ENCODE measurements around the gene PTPRM. TPM values are rescaled to one million over a fixed set of nuclear protein-coding genes. Genes with fewer than 3 reads are reported as not detected.

Gene PTPRM
- polyA plus RNA-seq, 1 donor (not counting 4 experiments of a cell fraction or from before 2014, with no cell fraction given), result 54.5 TPM

DNA sequence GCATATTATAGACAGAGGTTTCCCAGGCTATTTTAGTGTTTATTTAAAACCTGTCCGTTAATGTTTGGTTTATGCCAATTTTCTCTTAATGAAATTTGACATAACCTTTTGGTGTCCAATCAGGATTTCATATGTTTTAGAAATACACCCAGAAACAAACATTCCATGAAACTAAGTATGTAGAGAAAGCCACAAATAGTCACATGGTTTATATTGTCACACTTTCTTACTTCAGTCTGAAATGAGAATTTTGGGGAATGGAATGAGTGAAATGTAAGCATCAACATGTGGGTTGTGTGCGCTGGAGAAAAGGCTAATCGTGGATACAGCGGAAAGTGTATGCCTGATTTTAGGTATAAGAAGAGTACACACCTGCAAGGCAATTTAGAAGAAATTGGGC, 765.2 kb downstream of the PTPRM start:
- FAIRE-seq (no peak), DNase-seq (ENCODE audit: low read depth, low spot score) (no peak)
- Histone ChIP-seq H3K9ac (ENCODE audit: control insufficient read depth, extremely low read depth, insufficient read depth, low read length) (no peak overlapping the region), H3K27me3 (ENCODE audit: control insufficient read depth, extremely low read depth, insufficient read depth, low read length) (no peaks in the 10 kb centered on the region), H3K4me1 (ENCODE audit: control insufficient read depth, extremely low read depth, insufficient read depth, low read length) (no peaks in the 10 kb centered on the region), H3K9me3 (ENCODE audit: control insufficient read depth, low read depth, low read length) (no peaks in the 10 kb centered on the region), H3K79me2 (ENCODE audit: control insufficient read depth, insufficient read depth, low read length) (no peaks in the 10 kb centered on the region), H4K20me1 (ENCODE audit: control insufficient read depth, extremely low read depth, insufficient read depth, low read length) (no peaks in the 10 kb centered on the region), H3K27ac (ENCODE audit: control insufficient read depth, insufficient read depth, low read length) (no peak overlapping the region), H3K36me3 (ENCODE audit: control insufficient read depth in 2 of 2, extremely low read depth in 1 of 2, insufficient read depth in 2 of 2, low read length in 2 of 2) (no peaks in the 10 kb centered on the region), H3K9me1 (ENCODE audit: control insufficient read depth, extremely low read depth, insufficient read depth, low read length) (no peaks in the 10 kb centered on the region), H3K4me3 (ENCODE audit: control insufficient read depth in 2 of 3, extremely low read depth in 1 of 3, insufficient read depth in 2 of 3, low read depth in 1 of 3, low read length in 3 of 3) (no peak overlapping the region), H2AFZ (ENCODE audit: control insufficient read depth, low read length) (no peak overlapping the region), H3K4me2 (ENCODE audit: control insufficient read depth, extremely low read depth, insufficient read depth, low read depth, low read length) (no peak overlapping the region)
- TF ChIP-seq, protein P1, sequence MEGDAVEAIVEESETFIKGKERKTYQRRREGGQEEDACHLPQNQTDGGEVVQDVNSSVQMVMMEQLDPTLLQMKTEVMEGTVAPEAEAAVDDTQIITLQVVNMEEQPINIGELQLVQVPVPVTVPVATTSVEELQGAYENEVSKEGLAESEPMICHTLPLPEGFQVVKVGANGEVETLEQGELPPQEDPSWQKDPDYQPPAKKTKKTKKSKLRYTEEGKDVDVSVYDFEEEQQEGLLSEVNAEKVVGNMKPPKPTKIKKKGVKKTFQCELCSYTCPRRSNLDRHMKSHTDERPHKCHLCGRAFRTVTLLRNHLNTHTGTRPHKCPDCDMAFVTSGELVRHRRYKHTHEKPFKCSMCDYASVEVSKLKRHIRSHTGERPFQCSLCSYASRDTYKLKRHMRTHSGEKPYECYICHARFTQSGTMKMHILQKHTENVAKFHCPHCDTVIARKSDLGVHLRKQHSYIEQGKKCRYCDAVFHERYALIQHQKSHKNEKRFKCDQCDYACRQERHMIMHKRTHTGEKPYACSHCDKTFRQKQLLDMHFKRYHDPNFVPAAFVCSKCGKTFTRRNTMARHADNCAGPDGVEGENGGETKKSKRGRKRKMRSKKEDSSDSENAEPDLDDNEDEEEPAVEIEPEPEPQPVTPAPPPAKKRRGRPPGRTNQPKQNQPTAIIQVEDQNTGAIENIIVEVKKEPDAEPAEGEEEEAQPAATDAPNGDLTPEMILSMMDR (optimal IDR thresholded peaks at IDR 0.05 in 1 of 3, IDR thresholded peaks at IDR 0.05 in 1 of 3, conservative IDR thresholded peaks at IDR 0.05 in 1 of 3; ENCODE audit: extremely low read depth in 1 of 3, insufficient read depth in 2 of 3, low read length in 3 of 3), result no peak
- no peak for TF ChIP-seq EZH2 (IDR thresholded peaks at IDR 0.05; ENCODE audit: low read length)
- dilution Hi-C loops (cut with MboI; ENCODE audit: extremely low pct_ligation_motif_present, low sequenced_read_pairs), result no loop called here

DNA sequence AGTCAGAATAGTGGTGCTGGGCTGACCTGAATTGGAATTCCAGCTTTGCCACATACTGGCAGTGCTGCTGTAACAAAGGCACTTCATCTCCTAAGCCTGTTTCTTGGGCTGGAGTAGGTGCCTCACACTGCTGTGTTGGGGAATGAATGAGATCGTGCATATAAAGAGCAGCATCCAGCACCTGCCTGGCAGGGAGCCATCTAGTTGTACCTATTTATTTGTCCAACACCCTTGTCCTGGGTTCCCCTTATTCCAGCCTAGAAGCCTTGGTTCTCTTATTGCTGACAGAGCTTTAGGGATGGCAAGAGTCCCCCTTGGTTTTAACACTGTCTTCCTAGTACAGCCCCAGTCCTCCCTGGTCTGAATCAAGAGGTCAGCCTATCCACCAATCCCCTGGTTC, 766.8 kb downstream of the PTPRM start:
- H3K9me3 ChIP-seq (ENCODE audit: control insufficient read depth, low read depth, low read length), result no peaks in the 10 kb centered on the region
- no peaks in the 10 kb centered on the region for H3K79me2 ChIP-seq (ENCODE audit: control insufficient read depth, insufficient read depth, low read length)
- H3K4me1 ChIP-seq (ENCODE audit: control insufficient read depth, extremely low read depth, insufficient read depth, low read length), result no peaks in the 10 kb centered on the region
- H3K27ac ChIP-seq (ENCODE audit: control insufficient read depth, insufficient read depth, low read length), result no peak overlapping the region
- dilution Hi-C loops (cut with MboI; ENCODE audit: extremely low pct_ligation_motif_present, low sequenced_read_pairs), result no loop called here
- no peak overlapping the region for H2AFZ ChIP-seq (ENCODE audit: control insufficient read depth, low read length)
- FAIRE-seq (no peak), DNase-seq (ENCODE audit: low read depth, low spot score) (no peak)
- no peaks in the 10 kb centered on the region for H3K27me3 ChIP-seq (ENCODE audit: control insufficient read depth, extremely low read depth, insufficient read depth, low read length)
- H3K9ac ChIP-seq (ENCODE audit: control insufficient read depth, extremely low read depth, insufficient read depth, low read length), result no peak overlapping the region
- H3K36me3 ChIP-seq (ENCODE audit: control insufficient read depth in 2 of 2, extremely low read depth in 1 of 2, insufficient read depth in 2 of 2, low read length in 2 of 2), result no peaks in the 10 kb centered on the region
- no peaks in the 10 kb centered on the region for H3K9me1 ChIP-seq (ENCODE audit: control insufficient read depth, extremely low read depth, insufficient read depth, low read length)
- no peak overlapping the region for H3K4me3 ChIP-seq (ENCODE audit: control insufficient read depth in 2 of 3, extremely low read depth in 1 of 3, insufficient read depth in 2 of 3, low read depth in 1 of 3, low read length in 3 of 3)
- TF ChIP-seq, protein P1 (optimal IDR thresholded peaks at IDR 0.05 in 1 of 3, IDR thresholded peaks at IDR 0.05 in 1 of 3, conservative IDR thresholded peaks at IDR 0.05 in 1 of 3; ENCODE audit: extremely low read depth in 1 of 3, insufficient read depth in 2 of 3, low read length in 3 of 3), result no peak
- TF ChIP-seq EZH2 (IDR thresholded peaks at IDR 0.05; ENCODE audit: low read length), result no peak
- H3K4me2 ChIP-seq (ENCODE audit: control insufficient read depth, extremely low read depth, insufficient read depth, low read depth, low read length), result no peak overlapping the region
- no peaks in the 10 kb centered on the region for H4K20me1 ChIP-seq (ENCODE audit: control insufficient read depth, extremely low read depth, insufficient read depth, low read length)
